Fibroblast of pulmonary artery (primary cell): Measurements from ENCODE around the gene SLC6A6.

ENCODE experiments used
- DNase-seq: peaks from one replicate; pipeline ENCODE4 v3.0.0-alpha.2; 2010; ENCODE audit warnings: low read depth
- H3K4me3 ChIP-seq: replicated peaks from 2 replicates; pipeline ENCODE4 v1.5.1; 2011; ENCODE audit warnings: low read depth, mild to moderate bottlenecking, control low read depth, low read length, moderate library complexity
- CTCF ChIP-seq: IDR thresholded peaks from 2 replicates; pipeline ENCODE4 v1.5.1; 2011; ENCODE audit warnings: mild to moderate bottlenecking, control low read depth, low read length, inconsistent platforms; ENCODE audit errors: missing control alignments

The SLC6A6 gene

GRCh38 chr3:14440168-14440518 is 37.7 kb downstream of the SLC6A6 start:
- DNase-seq: no peak
- TF ChIP-seq CTCF: no peak
- no peak overlapping the region for H3K4me3 ChIP-seq

GRCh38 chr3:14440531-14441239 is 38.3 kb downstream of the SLC6A6 start:
- TF ChIP-seq CTCF: no peak
- no peak overlapping the region for H3K4me3 ChIP-seq
- DNase-seq: peak; percentile 45

- TF ChIP-seq CTCF: no peak
- DNase-seq: no peak
Observed at GRCh38 chr3:14441240-14441919, 39.0 kb downstream of the SLC6A6 start.

GRCh38 chr3:14441920-14442300 is 39.5 kb downstream of the SLC6A6 start:
- no peak overlapping the region for H3K4me3 ChIP-seq
- no peak for TF ChIP-seq CTCF
- no peak for DNase-seq

More at GRCh38 chr3:14441240-14441919, 39.0 kb downstream of the SLC6A6 start:
- H3K4me3 ChIP-seq: no peak overlapping the region

- no peak for TF ChIP-seq CTCF
- no peak for DNase-seq
- no peak overlapping the region for H3K4me3 ChIP-seq
Observed at GRCh38 chr3:14444380-14444779, 42.0 kb downstream of the SLC6A6 start.

GRCh38 chr3:14445773-14446172 is 43.4 kb downstream of the SLC6A6 start:
- DNase-seq: no peak
- no peak for TF ChIP-seq CTCF
- H3K4me3 ChIP-seq: no peak overlapping the region

GRCh38 chr3:14446988-14447570 is 44.7 kb downstream of the SLC6A6 start:
- no peak overlapping the region for H3K4me3 ChIP-seq
- TF ChIP-seq CTCF: no peak

More at GRCh38 chr3:14446988-14447570, 44.7 kb downstream of the SLC6A6 start:
- DNase-seq: no peak
